HTERT RPE-1 (cell line): ENCODE measurements around the gene PPP1R3G.

ENCODE experiments used
- in situ Hi-C: fragments of 300-500 bp; cut with MboI; formaldehyde crosslinking; loops from 4 replicates; pipeline ENCODE4 v1.14.3; 2020; ENCODE audit warnings: low sequenced_read_pairs

Gene PPP1R3G

DNA sequence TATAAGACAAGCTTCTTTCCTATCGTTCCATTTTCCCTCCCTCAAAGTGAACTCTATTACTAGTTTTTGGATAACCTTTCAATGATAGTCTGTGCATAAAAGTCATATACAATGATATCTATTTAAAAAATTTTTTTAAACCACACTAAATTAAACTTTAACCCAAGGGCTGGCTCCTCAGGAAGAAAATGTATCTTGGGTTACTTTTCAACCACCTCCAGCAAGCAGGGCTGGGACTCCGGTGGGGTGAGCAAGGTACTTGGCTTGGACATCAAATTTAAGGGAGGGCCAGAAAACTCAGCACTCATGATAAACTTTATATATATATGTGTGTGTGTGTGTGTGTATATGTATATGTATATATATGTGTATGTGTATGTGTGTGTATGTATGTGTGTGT lies 13.9 kb upstream of the PPP1R3G start:
- in situ Hi-C loops, result no loop called here

DNA sequence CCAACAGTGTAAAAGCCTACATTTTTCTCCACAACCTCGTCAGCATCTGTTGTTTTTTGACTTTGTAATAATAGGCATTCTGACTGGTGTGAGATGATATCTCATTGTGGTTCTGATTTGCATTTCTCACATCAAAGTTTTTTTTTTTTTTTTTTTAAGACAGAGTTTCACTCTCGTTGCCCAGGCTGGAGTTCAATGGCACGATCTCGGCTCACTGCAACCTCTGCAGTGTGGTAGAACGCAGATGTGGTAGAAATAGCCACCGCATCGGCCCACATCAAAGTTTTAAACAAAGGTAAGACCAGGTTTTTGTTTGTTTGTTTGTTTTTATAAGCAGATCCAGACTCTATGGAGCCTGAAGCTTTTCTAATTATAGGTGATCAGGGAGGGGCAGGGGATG lies 12.7 kb upstream of the PPP1R3G start:
- in situ Hi-C loops, result no loop called here

DNA sequence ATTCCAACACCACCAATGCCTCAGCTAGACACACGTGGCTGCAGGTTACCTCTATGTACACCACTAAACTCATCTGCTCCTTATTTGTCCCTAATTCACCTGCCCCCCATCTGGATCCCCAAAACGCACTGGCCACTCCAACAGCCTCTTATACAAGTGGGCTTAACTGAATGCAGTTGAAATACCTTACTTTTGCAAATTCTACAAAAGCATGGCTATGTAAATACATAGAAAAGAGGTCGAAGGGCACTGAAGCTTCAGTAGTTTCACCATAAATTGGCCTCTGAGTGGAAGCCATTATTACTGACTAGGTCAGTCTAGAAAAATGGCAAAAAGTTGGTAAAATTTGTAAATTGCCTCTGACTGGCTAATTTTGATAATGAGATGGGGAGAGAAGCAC lies 11.1 kb upstream of the PPP1R3G start:
- in situ Hi-C loops, result no loop called here

DNA sequence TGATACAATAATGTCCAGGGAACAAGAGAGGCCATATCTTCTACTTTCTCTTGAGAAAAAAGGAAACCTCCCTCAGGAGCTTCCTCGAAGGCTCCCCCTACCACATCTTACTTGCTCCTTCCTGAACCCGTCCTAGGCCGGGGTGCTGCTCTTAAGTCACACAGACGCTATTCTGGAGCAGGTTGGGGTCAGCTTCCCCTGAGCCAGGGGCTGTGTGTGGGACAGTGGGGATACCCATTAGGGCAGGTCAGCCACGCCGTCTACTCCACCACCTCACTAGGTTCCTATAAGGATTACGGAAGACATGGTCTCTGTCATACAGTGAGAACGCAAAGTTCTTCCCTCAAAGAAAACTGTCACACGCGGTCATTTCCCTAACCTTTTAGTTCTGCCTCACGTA lies 8.2 kb upstream of the PPP1R3G start:
- in situ Hi-C loops, result no loop called here

DNA sequence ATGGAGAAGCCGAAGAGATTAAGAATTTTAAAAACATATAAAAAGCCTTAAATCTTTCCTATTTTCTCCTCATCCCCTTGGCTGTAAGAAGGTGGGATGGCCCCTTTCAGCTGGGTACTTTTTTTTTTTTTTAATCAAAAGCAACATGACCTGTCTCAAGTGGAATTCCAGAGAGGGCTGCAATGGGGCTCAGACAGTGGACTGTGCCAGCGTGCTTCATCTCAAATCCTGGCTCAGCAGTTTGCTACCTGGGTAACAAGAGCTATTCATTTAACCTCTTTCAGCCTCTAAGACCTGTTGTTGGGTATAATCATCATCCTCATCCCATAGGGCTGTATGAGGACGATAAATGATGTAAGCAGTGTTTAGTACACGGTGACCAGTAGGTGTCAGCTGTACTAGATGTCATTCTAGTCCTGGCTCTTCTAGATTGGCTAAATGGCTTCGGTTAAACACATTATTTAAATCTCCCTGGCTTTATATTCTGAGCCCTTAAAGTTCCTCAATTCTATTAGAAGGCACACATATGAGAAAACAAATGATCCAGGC lies 6.9 kb upstream of the PPP1R3G start:
- in situ Hi-C loops, result no loop called here

DNA sequence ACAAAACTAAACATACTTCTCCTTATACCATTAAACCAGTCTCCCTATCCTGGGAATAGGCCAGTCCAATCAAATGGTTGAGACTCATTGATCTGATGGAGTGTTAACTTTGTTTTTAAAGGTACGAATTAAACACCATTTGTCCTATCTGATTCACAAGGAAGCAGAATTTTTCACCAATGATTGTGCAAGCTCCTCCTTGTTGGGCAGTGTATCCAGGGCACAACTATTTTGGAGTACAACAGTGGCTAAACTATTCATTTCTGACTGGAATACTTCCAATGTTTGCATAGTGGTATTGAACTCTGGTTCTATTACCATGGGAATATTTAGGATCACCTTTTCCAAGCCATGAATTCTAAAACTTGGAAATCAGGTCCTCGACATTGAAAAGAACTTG lies 5.4 kb upstream of the PPP1R3G start:
- in situ Hi-C loops, result no loop called here

DNA sequence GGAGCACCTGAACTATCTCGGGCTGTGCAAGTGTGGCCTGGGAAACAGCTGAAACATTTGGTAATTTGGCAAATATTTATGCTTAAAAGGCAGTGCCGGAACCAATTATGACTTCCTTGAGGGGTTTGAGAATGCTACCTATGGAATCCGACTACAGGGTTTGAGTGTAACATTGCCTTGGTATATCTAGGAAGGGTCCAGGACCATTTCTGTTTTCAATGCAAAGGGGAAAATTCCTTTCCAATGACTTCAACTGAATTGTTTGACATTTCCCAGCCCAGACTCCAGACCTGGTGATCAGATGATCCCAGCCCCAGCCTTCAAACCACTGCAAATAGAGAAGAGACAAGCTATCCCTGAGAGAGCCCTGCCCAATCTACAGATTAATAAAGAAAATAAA lies 4.6 kb upstream of the PPP1R3G start:
- in situ Hi-C loops, result no loop called here

DNA sequence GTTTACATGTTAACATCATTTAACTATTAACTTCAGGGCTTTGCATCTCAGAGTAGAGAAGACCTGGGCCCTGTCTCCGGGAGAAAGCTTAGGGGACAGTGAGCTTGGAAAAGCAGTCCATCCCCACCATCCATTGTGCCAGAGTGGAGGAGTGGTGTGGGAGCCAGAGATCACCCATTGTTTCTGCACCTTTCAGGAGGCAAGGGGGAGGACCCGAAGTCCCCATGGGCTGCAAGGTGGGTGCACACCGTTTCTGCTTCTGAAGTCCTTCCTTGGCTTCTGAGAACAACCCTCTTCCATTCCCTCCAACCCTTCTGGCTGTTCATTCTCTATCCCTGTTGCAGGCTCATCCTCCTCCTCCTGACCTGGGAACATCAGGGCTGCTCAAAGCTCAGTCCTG lies 4.0 kb upstream of the PPP1R3G start:
- in situ Hi-C loops, result no loop called here

DNA sequence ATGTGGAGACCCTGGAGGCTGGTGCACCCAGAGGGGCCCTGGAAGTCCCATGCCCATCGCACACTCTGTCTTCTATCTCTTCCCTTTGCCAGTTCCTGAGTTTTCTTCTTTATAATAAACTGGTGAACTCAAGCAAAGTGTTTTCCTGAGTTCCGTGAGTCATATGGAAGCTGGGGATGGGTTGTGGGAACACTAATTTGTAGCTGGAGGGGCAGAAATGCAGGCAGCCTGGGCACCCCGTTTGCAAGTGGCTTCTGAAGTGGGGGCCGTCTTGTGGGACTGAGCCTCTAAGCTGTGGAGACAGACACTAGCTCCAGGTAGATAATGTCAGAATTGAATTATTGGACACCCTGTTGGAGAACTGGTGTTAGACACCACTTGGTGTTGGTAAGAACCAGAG lies 3.2 kb upstream of the PPP1R3G start:
- in situ Hi-C loops, result no loop called here

DNA sequence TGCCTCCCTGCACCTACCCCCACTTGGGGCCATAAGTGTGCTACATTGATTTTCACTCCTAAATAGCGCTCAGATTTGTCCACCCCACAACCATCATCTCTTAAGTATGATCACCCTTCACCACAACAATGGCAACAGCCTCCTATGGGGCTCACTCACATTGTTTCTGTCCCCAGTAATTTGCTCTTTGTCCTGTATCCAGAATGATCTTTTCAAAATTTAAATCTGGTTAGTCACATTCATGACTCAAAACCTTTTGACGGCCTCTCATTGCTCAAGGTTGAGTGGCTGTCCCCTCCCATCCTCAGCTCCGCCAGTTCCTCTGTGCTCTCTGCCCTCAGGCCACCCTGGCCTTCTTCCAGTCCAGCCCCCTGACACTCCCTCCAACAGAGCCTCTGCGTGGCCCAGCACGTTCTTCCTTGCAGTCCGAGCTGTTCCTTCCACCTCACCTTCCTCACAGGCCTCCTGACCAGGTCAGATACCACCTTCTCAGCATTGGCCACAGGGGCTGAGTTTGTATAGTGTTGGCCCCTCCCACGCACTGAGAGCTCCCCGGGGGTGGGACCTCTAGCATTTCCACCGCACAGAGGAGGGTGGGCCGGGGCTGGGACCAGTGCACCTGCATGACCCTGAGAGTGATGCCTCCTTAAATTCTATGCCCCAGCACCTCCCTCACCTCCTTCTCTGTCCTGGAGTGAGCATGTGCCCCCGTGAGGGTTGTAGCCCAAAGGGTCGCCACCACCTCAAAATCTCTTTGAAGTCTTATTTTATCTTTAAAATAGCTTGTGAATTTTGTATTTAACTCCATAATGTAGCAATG lies 2.4 kb upstream of the PPP1R3G start:
- in situ Hi-C loops, result no loop called here

DNA sequence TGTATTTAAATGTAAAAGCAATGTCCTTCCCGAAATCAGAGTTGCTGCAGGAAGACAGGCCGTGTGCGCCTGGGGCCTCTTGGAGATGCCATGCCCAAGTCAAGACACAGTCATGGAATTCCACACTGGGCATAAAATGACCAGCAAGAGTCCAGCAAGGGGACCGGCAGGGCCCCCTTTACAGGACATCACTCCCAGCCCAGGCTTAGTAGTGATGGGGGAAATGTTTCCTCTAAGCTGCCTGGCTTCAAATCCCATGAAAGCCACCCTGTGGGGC lies 1.9 kb upstream of the PPP1R3G start:
- in situ Hi-C loops, result no loop called here

DNA sequence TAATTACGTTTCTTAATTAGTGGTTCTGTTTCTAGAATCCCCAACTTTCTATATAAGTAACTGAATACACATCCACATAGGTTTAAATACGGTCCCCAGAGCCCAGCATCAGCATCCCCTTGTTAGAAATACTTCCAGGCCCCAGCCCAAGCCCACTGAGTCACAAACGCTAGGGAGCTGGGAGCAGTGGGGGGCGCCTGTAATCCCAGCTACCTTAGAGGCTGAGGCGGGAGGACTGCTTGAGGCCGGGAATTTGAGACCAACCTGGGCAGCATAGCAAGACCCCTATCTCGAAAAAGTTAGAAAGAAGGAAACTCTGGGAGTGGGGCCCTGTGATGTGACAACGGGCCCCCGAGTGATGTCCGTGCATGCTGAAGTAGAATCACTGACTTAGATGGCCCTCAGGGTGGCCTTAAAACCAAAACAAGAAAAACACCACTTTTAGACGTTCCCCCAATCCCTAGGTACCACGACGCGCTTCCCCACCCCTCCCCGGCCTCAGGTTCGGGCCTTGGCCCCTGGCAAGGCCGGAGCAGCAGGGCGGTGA lies 1.3 kb upstream of the PPP1R3G start:
- in situ Hi-C loops, result no loop called here

DNA sequence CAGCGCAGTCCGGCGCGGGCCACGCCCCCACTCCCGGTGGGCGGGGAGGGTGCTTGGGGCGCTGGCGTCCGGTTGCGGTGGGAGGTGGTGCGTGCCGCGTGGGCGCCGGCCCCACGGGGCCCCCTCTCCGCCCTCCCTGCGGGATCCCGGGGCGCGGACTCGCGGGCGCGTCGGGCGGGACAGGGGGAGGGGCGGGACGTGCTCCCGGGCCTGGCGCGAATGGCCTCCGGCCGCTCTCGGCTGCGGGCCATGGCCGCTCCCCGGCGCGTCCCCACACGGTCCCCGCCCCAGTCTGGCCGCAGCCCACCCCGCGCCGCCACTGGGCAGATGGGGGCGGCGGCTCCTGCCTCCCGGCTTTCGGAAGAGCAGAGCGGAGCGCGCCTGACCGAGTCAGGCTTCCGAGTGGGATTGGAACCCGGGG lies 771 bp upstream of the PPP1R3G start:
- in situ Hi-C loops, result no loop called here

DNA sequence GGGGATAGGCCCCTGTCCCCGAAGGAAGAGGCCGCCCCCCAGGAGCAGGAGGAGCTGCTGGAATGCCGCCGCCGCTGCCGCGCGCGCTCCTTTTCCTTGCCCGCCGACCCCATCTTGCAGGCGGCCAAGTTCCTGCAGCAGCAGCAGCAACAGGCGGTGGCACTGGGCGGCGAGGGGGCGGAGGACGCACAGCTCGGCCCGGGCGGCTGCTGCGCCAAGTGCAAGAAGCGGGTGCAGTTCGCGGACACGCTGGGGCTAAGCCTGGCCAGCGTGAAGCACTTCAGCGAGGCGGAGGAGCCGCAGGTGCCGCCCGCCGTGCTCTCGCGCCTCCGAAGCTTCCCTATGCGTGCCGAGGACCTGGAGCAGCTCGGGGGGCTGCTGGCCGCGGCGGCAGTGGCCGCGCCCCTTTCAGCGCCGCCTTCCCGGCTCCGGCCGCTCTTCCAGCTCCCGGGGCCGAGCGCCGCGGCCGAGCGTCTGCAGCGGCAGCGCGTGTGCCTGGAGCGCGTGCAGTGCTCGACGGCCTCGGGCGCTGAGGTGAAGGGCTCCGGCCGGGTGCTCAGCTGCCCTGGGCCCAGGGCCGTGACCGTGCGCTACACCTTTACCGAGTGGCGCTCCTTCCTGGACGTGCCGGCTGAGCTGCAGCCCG lies 630 bp downstream of the PPP1R3G start:
- in situ Hi-C loops, result no loop called here

DNA sequence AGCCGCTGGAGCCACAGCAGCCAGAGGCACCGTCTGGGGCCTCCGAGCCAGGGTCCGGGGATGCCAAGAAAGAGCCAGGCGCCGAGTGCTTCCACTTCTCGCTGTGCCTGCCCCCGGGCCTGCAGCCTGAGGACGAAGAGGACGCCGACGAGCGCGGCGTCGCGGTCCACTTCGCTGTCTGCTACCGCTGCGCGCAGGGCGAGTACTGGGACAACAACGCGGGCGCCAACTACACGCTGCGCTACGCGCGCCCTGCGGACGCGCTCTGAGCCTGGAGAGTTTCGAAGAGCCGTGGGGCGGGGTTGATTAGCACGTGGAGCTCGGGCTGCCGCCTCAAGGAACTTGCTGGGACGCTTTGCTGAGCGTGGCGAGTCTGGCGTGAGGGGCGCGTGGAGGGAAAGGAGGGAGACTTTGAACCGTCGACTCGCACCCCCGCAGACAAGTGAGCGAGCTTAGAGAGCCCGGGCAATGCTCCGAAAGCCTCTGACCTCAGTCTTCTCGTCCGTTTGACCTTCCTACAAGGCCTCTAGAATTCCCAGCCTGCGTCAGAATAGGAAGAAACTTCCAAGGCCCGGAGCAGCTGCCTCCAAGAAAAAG lies 1.3 kb downstream of the PPP1R3G start:
- in situ Hi-C loops, result no loop called here

DNA sequence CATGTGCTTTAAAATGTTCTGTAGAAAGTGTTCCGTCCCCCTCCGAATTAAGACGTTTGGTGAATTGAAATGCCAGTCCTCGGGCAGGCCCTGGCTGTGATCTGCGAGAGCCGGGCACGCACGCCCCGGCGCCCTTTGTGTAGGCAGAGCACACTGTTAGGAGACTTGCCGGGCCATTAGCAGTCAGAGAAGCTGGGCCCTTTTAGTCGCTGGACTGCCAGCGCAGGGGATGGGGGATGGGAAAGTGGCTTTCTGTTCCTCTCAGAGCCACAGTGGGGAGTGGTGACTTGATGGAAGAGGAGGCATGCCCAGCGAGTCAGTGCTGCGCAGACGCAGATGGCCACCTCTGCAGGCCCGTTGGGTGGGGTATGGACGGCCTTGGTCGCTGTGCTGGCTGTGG lies 2.2 kb downstream of the PPP1R3G start:
- in situ Hi-C loops, result no loop called here

DNA sequence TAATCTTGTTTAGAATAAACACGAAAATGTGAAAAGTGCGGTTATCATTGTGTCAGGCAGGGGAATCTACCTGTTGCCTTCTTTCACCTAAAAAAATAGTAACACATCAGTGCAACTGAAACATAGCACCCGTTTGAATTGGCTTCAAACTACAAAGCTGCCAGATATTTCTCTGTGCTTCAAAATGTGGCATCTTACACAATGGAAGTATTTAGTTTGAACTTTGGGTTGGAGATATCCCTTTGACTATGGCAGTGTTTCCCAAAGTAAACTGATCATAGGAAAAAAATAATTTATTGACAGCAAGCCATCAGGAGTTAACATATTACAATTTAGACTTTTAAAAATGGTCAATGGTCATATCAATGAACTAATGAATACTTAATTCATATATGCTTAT lies 3.6 kb downstream of the PPP1R3G start:
- in situ Hi-C loops, result no loop called here

DNA sequence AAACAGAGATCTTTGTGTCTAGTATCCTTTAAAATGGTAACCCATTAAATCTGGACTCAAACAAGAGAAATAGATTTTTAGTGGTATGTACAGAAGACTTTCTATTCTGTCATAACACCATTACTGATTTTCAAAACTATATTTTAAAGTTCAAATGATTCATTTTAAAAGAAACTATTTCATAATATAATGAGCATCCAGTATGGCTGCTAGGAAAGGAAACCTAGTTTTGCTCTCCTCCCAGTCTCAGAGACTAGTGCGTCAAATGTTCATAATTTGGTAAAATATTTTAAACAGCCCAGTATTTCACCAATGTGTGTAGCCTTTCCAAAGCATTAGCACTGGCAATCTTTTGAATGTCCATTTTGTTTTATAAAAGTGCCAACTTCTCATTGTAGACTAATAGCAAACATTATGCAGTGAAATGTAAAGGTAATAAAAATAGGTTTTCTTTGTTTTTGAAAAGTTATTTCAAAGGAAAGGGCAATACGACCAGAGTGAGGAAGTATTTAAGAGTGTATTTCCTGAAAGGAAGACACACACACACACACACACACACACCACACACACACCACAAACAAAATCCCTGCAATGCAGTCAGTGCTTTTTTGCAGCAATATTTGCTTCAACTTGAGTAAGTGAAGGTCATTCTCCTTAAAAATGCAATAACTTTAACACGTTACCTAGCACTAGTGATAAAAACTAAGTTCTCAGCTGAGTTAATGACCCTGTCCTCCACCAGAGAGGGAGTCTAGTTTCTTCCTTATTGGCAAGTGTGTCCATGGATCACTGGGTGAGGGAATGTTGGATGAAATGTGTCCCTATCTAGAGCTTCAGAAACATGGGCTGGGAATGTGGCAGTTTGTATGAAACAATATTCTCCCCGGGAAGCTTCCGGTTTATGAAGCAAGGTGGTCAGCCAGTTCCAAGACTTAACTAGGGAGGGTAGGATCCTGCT lies 4.6 kb downstream of the PPP1R3G start:
- in situ Hi-C loops, result no loop called here

DNA sequence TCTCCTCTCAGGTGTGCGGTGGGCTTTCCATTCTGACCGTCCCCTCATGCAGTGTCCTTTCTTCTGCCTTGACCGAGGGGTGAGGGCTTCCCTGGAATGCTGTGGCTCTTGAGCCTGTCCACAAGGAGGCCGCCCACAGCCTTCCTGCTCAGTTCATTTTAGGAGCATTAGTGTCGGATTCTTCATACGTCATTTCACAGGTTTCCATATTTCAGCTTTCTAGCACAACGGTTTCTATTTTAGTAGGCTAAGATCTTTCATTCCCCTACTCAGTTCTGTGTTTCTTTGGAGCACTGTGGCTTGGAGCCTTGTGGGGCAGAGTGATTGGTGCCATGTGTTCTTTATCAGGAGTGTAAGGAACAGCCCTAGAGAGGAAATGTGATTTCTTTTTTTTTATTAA lies 5.5 kb downstream of the PPP1R3G start:
- in situ Hi-C loops, result no loop called here

DNA sequence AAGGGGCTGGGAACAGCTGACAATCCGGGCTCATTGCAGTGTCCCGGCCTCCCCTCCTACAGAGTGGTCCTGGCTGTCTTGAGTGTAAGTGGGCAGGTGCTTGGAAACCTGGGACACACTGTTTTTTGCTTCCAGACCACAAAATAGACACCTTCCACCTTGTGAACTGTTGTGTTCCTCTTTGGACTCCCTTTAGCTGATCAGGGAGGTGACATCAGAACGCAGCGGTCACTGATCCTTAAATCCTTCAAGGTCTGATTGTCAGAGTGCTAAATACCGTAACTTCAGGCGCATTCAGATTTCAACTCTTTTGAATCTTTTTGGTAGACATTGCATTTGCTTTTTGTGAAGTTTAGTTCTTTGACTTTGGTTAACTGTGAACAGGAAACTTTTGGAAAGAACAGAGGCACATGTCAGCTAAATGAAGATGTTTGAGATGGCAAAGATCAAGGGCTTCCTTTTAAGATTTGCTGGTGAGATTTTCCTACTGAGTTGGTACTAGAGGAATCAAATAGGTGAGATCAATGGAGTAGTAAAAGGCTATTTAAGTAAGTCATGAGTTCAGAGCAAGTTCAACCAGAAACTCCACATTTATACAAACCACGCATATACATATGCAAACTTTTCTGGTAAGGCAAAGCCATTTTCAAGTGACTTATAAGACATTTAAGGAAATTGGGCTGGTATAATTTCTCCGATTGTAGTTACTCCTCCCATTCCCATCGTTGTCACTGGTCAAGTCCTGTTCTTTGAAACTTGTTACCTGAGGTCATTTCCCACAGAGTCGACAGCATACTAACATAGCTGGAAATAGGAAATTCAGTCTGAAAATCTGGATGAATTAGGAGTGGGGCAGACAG lies 6.3 kb downstream of the PPP1R3G start:
- in situ Hi-C loops, result no loop called here
